H1 (cell line): ENCODE data around the gene MIR17HG. TPM values are rescaled to one million over a fixed set of nuclear protein-coding genes. Genes with fewer than 3 reads are reported as not detected.

ENCODE experiments used
- BACH1 ChIP-seq: IDR thresholded peaks from 2 replicates; pipeline ENCODE4 v1.6.1; 2012; ENCODE audit warnings: low read length, improper control_type of control experiment
- CHD1 ChIP-seq: IDR thresholded peaks from 2 replicates; pipeline ENCODE4 v1.6.1; 2012; ENCODE audit warnings: low read depth, low read length, improper control_type of control experiment
- CHD2 ChIP-seq: IDR thresholded peaks from 2 replicates; pipeline ENCODE4 v1.6.1; 2012; ENCODE audit warnings: low read length, improper control_type of control experiment
- CTBP2 ChIP-seq: IDR thresholded peaks from 2 replicates; pipeline ENCODE4 v1.7.0; 2011; ENCODE audit warnings: borderline replicate concordance, mild to moderate bottlenecking, moderate library complexity, mixed read lengths, low read length; ENCODE audit not compliant: insufficient read depth, insufficient read length
- FOSL1 ChIP-seq: IDR thresholded peaks from 2 replicates; pipeline ENCODE4 v1.6.1; 2011; ENCODE audit warnings: mild to moderate bottlenecking, low read depth, low read length, moderate library complexity; ENCODE audit not compliant: insufficient read depth
- HDAC6 ChIP-seq: IDR thresholded peaks from one replicate; pipeline ENCODE4 v1.7.1; 2012; ENCODE audit warnings: low read depth, mild to moderate bottlenecking, inconsistent platforms, low read length, moderate library complexity
- JUN ChIP-seq: IDR thresholded peaks from 2 replicates; pipeline ENCODE4 v1.6.1; 2011; ENCODE audit warnings: low read depth, mild to moderate bottlenecking, improper control_type of control experiment, low read length
- JUND ChIP-seq: IDR thresholded peaks from 2 replicates; pipeline ENCODE4 v1.6.1; 2011; ENCODE audit warnings: mild to moderate bottlenecking, improper control_type of control experiment, low read length
- KDM1A ChIP-seq: fragments of 200-600, 300-600 bp; sonication (generic); IDR thresholded peaks from 2 replicates; pipeline ENCODE4 v1.7.1; 2016; ENCODE audit warnings: mild to moderate bottlenecking, low read length, borderline replicate concordance
- NANOG ChIP-seq: IDR thresholded peaks from 2 replicates; pipeline ENCODE4 v1.6.1; 2011; ENCODE audit warnings: low read length, low read depth, mild to moderate bottlenecking, inconsistent platforms; ENCODE audit not compliant: insufficient read depth, poor library complexity, severe bottlenecking
- NRF1 ChIP-seq: IDR thresholded peaks from 2 replicates; pipeline ENCODE4 v1.6.1; 2011; ENCODE audit warnings: mild to moderate bottlenecking, low read depth, low read length, improper control_type of control experiment
- POU5F1 ChIP-seq: IDR thresholded peaks from 2 replicates; pipeline ENCODE4 v1.6.1; 2011; ENCODE audit warnings: low read depth, mild to moderate bottlenecking, low read length, moderate library complexity
- SAP30 ChIP-seq: fragments of 300-600 bp; sonication (generic); IDR thresholded peaks from 2 replicates; pipeline ENCODE4 v1.7.1; 2012; ENCODE audit warnings: low read length, moderate library complexity, mild to moderate bottlenecking, inconsistent platforms; ENCODE audit not compliant: insufficient read depth, insufficient replicate concordance
- SIN3A ChIP-seq, 2 experiments: IDR thresholded peaks in 1 of 2; conservative IDR thresholded peaks in 1 of 2; 2 replicates each; pipeline ENCODE4 v1.6.1; 2011 to 2012; ENCODE audit warnings: low read length in 2 of 2, improper control_type of control experiment in 1 of 2, low read depth in 1 of 2, mild to moderate bottlenecking in 1 of 2
- SP1 ChIP-seq: IDR thresholded peaks from 2 replicates; pipeline ENCODE4 v1.6.1; 2011; ENCODE audit warnings: low read depth, low read length
- SP2 ChIP-seq: IDR thresholded peaks from 2 replicates; pipeline ENCODE4 v1.6.1; 2012; ENCODE audit warnings: mild to moderate bottlenecking, low read length, inconsistent platforms
- SRF ChIP-seq: IDR thresholded peaks from 2 replicates; pipeline ENCODE4 v1.6.1; 2011; ENCODE audit warnings: mild to moderate bottlenecking, low read depth, low read length, moderate library complexity
- TBP ChIP-seq: IDR thresholded peaks from 2 replicates; pipeline ENCODE4 v1.6.1; 2011; ENCODE audit warnings: low read depth, low read length, improper control_type of control experiment
- TCF12 ChIP-seq: IDR thresholded peaks from 2 replicates; pipeline ENCODE4 v1.6.1; 2011; ENCODE audit warnings: low read depth, mild to moderate bottlenecking, low read length
- TEAD4 ChIP-seq: IDR thresholded peaks from 2 replicates; pipeline ENCODE4 v1.6.1; 2012; ENCODE audit warnings: low read depth, low read length, inconsistent platforms, mixed read lengths
- YY1 ChIP-seq: IDR thresholded peaks from 2 replicates; pipeline ENCODE4 v1.6.1; 2011; ENCODE audit warnings: low read depth, mild to moderate bottlenecking, low read length
- polyA plus RNA-seq, 7 experiments: library from polyadenylated mRNA; depleted of rRNA in 3 of 7; stranded (reverse) in 5 of 7; unstranded in 2 of 7; fragments of >200 nt in 5 of 7; fragments of 200-250 nt in 2 of 7; gene quantifications; 1 replicate in 5 of 7; 2 replicates in 1 of 7; 4 replicates in 1 of 7; pipeline versions ENCODE4 v1.2.1 to v1.2.3, GENCODE V29; 2011 to 2013; ENCODE audit warnings: missing spikeins in 2 of 7, mixed read lengths in 2 of 7
- total RNA-seq: library from RNA; stranded (reverse); fragmentation: NEBNext Ultra II Directional; extraction: Animal tissue kit (Norgen Biotek cat#: 25700); gene quantifications from 2 replicates; pipeline ENCODE4 v1.2.1, GENCODE V29; 2021
- TF ChIP-seq, protein P1 (sequence below): IDR thresholded peaks from 2 replicates; pipeline ENCODE4 v1.6.1; 2012; ENCODE audit warnings: low read length, inconsistent platforms
- TF ChIP-seq, protein P2 (sequence below): IDR thresholded peaks from 2 replicates; pipeline ENCODE4 v1.6.1; 2012; ENCODE audit warnings: inconsistent platforms

The MIR17HG gene
- total and polyA plus RNA-seq, 2 of the 8 experiments (the other 6 are each of a cell fraction or from before 2014, with no cell fraction given), result 11.5 to 36.9 TPM

DNA sequence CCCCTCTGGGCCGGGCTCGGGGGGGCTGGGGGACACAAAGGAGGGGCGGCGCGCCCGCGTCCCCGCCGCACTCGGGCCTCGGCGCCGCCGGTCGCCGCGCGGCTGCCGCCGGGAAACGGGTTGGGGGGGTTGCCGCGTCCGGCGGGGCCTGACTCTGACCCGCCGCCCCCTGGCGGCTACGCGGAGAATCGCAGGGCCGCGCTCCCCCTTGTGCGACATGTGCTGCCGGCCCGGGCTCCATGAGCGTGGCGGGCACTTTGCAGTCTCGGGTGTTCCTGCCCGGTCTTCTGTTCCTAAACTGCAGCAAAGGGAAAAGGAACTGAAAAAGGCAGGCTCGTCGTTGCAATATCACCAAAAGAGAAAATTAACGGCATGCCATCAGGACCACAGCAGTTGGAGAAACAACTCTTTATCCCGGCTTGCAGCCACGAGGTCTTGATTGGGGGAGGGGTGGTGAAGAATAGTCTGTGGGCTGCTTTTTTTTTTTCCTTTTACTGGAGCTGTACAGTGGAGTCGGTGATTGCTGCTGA is 1.5 kb downstream of the MIR17HG start (continued):
- TF ChIP-seq, protein P1, sequence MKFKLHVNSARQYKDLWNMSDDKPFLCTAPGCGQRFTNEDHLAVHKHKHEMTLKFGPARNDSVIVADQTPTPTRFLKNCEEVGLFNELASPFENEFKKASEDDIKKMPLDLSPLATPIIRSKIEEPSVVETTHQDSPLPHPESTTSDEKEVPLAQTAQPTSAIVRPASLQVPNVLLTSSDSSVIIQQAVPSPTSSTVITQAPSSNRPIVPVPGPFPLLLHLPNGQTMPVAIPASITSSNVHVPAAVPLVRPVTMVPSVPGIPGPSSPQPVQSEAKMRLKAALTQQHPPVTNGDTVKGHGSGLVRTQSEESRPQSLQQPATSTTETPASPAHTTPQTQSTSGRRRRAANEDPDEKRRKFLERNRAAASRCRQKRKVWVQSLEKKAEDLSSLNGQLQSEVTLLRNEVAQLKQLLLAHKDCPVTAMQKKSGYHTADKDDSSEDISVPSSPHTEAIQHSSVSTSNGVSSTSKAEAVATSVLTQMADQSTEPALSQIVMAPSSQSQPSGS, result peak; percentile 83; the same call in 1 of the 2 replicates
- TF ChIP-seq CHD2 (0 out of 2 replicates have a peak, but pooled peaks have one; percentile 23), NANOG (peak; percentile 20), TEAD4 (peak; percentile 11; the same call in 1 of the 2 replicates), YY1 (0 out of 2 replicates have a peak, but pooled peaks have one; percentile 3), FOSL1 (no peak), SP2 (no peak), KDM1A (no peak), SAP30 (no peak), BACH1 (peak; percentile 59), TCF12 (no peak), SIN3A (conservative IDR thresholded peaks at IDR 0.05 in 1 of 2, IDR thresholded peaks at IDR 0.05 in 1 of 2; ENCODE audit: low read depth in 1 of 2, low read length in 2 of 2) (peak in 1 of 2 experiments; percentile 75; a peak in 1 of 4 replicates), TBP (peak; percentile 74), CHD1 (no peak; the same call in 1 of the 2 replicates), HDAC6 (no peak), JUN (no peak), SP1 (no peak), NRF1 (no peak), CTBP2 (no peak), SRF (no peak), JUND (peak; percentile 45; the same call in 1 of the 2 replicates), POU5F1 (no peak)
- TF ChIP-seq, protein P2, sequence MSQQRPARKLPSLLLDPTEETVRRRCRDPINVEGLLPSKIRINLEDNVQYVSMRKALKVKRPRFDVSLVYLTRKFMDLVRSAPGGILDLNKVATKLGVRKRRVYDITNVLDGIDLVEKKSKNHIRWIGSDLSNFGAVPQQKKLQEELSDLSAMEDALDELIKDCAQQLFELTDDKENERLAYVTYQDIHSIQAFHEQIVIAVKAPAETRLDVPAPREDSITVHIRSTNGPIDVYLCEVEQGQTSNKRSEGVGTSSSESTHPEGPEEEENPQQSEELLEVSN, result peak; percentile 68; the same call in 1 of the 2 replicates
